TTC549 (cell line): ENCODE data around the gene GPATCH3.
"Not testable (repeated sequence)": the region's sequence is repeated elsewhere in the genome, so short reads cannot be mapped to it uniquely, and the experiment has no call there.

Experiments
- FAIRE-seq: peaks from 2 replicates; lab custom pipeline; 2012; peaks lifted over from hg19 to GRCh38; lab: Jason Lieb, UNC

Gene GPATCH3

GRCh38 chr1:26864610-26865480, 35.4 kb downstream of the GPATCH3 start:
- peak; percentile 85 for FAIRE-seq

GRCh38 chr1:26863685-26864077, 36.6 kb downstream of the GPATCH3 start:
- no peak for FAIRE-seq

- no peak for FAIRE-seq
Measured at GRCh38 chr1:26862781-26863684, 37.2 kb downstream of the GPATCH3 start, which contains the start of gene SFN. Gene SFN (plus strand): TSS chr1:26863149. CDS start chr1:26863213, 64 bp downstream.

GRCh38 chr1:26861889-26862378, 38.3 kb downstream of the GPATCH3 start:
- no peak for FAIRE-seq

- no peak for FAIRE-seq
Measured at GRCh38 chr1:26861286-26861701, 39.0 kb downstream of the GPATCH3 start.

GRCh38 chr1:26858891-26859640, 41.2 kb downstream of the GPATCH3 start:
- FAIRE-seq: no peak

GRCh38 chr1:26858160-26858559, 42.1 kb downstream of the GPATCH3 start:
- FAIRE-seq: no peak

GRCh38 chr1:26857473-26858060, 42.7 kb downstream of the GPATCH3 start:
- FAIRE-seq: no peak

GRCh38 chr1:26856604-26857469, 43.4 kb downstream of the GPATCH3 start:
- FAIRE-seq: no peak

GRCh38 chr1:26856181-26856580, 44.1 kb downstream of the GPATCH3 start:
- FAIRE-seq: no peak

GRCh38 chr1:26855636-26856035, 44.6 kb downstream of the GPATCH3 start:
- FAIRE-seq: no peak

- FAIRE-seq: no peak
Measured at GRCh38 chr1:26854906-26855305, 45.4 kb downstream of the GPATCH3 start.

- FAIRE-seq: no peak
Measured at GRCh38 chr1:26853600-26853999, 46.7 kb downstream of the GPATCH3 start.

- FAIRE-seq: no peak
Measured at GRCh38 chr1:26853156-26853555, 47.1 kb downstream of the GPATCH3 start.

GRCh38 chr1:26852701-26853100, 47.6 kb downstream of the GPATCH3 start:
- no peak for FAIRE-seq

GRCh38 chr1:26851106-26851684, 49.1 kb downstream of the GPATCH3 start:
- no peak for FAIRE-seq

GRCh38 chr1:26848941-26849774, 51.1 kb downstream of the GPATCH3 start:
- no peak for FAIRE-seq

GRCh38 chr1:26848499-26848898, 51.8 kb downstream of the GPATCH3 start:
- FAIRE-seq: no peak

GRCh38 chr1:26847826-26848225, 52.4 kb downstream of the GPATCH3 start:
- not testable (repeated sequence) for FAIRE-seq
